ENCODE results near the gene CAMSAP2. TPM values are rescaled to one million over a fixed set of nuclear protein-coding genes. Genes with fewer than 3 reads are reported as not detected.

CAMSAP2 gene
- polyA plus RNA-seq, 3 donors from 2014 or later: 0.21 TPM; not detected in 2

DNA sequence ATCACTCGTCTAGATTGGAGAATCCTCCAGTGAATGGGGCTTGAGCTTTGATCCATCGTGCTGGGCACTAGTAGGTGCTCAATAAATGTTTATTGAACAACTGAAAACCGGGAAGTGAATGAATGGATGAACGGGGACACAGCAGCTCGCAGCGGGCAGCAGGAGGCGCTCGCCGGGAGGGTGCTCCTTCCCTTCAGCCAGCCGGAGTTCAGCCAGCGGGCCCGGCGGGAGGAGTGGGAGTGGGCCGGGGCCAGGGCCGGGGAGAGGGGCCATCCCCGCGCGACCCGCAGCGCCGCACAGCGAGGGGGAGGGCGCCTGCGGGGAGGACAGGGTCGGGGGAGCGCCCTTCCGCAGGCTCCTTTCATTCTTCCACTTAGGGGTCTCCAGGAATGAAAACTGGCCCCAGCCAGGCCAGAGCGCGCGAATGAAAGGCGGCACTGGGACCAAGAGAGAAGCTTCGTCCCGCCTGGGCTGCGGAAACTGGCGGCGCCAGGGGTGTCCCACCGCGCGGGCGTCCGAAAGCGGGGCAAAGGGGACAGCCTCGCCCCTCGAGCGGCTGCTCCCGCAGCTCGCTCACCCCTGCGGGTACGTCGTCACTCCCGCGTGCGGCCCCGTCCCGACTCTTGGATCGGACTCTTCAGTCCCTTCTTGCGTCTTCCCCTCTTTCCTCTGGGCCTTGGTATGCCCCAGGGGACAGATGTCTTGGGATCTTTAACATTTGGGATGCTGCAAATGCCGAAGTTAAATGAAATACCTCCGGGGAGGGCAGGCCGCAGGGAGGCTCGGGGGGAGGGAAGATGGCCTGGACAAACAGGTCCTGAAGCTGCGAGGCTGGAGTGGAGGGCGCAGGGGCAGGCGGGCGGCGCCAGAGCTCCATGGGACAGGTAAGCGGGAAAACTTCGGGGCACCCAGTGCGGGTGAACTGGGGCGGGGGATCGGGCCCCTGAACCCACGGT lies 152.4 kb downstream of the CAMSAP2 start:
- Mint-ChIP-seq H3K9me3 (no peaks in the 10 kb centered on the region), H3K36me3 (no peaks in the 10 kb centered on the region), H3K4me3 (peak overlapping the region; percentile 75 to 84 (median 79)), H3K27ac (peak overlapping the region in 5 of 6 donors; percentile 80 to 89 (median 83)), H3K27me3 (ENCODE audit: low read depth in 3 of 3) (peaks cover 11 to 22% (median 16%) of the 10 kb centered on the region in 3 donors), H3K4me1 (peaks cover 54 to 62% of the 10 kb centered on the region in 2 donors)
- DNase-seq: peak in 2 of 3 donors; percentile 26 to 38

DNA sequence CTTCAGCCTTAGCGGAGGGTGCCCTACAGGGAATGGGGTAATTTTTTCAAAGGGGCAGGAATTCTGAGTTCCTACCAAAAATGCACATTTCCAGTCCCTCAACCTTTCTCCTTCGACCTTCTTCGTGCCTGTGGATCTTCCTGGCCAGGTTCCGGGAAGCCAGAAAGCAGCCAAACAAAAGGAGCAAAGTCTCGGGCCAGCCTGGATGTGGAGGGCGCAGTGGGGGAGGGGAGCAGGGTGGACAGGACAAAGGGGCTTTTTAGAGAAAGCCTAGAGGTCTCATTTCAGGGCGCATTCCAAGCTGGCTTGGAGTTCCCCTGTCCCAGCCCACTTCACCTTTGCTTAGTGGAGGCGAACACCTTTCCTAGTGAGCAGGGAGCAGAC lies 153.1 kb downstream of the CAMSAP2 start:
- H3K36me3 Mint-ChIP-seq: no peaks in the 10 kb centered on the region
- peaks cover 14 to 19% (median 16%) of the 10 kb centered on the region in 3 donors for H3K27me3 Mint-ChIP-seq (ENCODE audit: low read depth in 3 of 3)
- no peak overlapping the region for H3K27ac Mint-ChIP-seq
- peaks cover 48 to 56% of the 10 kb centered on the region in 2 donors for H3K4me1 Mint-ChIP-seq
- no peaks in the 10 kb centered on the region for H3K9me3 Mint-ChIP-seq
- peak overlapping the region; percentile 72 to 84 (median 79) for H3K4me3 Mint-ChIP-seq
- no peak for DNase-seq

DNA sequence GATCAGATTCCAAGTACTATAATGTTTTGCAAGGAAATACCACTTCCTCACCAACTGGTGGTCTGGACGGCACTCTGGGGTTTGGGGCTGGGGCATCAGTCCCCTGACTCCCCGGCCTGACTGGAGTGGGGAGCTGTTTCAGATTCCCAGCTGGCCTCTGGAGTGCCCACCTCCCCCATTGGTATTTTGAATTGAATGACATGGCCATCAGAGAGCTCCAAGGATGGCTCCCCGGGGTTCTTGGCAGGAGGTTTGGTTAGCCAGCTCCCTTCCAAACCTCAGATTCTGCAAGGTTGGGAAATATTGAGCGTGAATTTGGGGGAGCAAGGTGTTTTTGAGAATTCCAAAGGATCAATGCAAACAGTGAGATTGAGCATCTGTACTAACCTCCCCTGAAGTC lies 153.9 kb downstream of the CAMSAP2 start:
- peak overlapping the region in 1 of 6 donors; percentile 24 for H3K27ac Mint-ChIP-seq
- peaks cover 41 to 48% of the 10 kb centered on the region in 2 donors for H3K4me1 Mint-ChIP-seq
- H3K4me3 Mint-ChIP-seq: peak overlapping the region; percentile 44 to 84 (median 79)
- no peaks in the 10 kb centered on the region for H3K9me3 Mint-ChIP-seq
- DNase-seq: no peak
- H3K27me3 Mint-ChIP-seq (ENCODE audit: low read depth in 3 of 3): peaks cover 14 to 18% (median 16%) of the 10 kb centered on the region in 3 donors
- H3K36me3 Mint-ChIP-seq: no peaks in the 10 kb centered on the region

DNA sequence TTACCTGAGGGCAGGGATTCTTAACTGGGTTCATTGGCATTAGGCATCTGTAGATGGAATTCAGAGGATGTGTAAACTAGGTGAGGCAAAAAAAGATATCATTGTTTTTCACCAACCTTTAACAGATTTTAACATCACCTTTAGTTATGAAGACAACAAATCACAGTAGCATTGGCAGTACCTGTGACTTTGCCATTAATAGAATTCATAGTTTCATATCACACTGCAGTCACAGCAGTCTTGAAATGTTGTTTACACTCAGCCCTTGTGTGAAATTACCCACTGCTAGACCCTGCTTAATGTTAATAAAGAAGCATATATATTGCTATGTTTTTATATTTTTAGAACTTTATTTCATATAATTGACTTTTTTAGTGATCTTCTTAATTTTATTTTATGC lies 154.3 kb downstream of the CAMSAP2 start:
- Mint-ChIP-seq H3K27ac (peak overlapping the region in 1 of 6 donors; percentile 24), H3K36me3 (no peaks in the 10 kb centered on the region), H3K9me3 (no peaks in the 10 kb centered on the region), H3K27me3 (ENCODE audit: low read depth in 3 of 3) (peaks cover 12 to 16% (median 16%) of the 10 kb centered on the region in 3 donors), H3K4me1 (peaks cover 37 to 44% of the 10 kb centered on the region in 2 donors), H3K4me3 (peak overlapping the region in 2 of 5 donors; percentile 53 to 54)
- no peak for DNase-seq

DNA sequence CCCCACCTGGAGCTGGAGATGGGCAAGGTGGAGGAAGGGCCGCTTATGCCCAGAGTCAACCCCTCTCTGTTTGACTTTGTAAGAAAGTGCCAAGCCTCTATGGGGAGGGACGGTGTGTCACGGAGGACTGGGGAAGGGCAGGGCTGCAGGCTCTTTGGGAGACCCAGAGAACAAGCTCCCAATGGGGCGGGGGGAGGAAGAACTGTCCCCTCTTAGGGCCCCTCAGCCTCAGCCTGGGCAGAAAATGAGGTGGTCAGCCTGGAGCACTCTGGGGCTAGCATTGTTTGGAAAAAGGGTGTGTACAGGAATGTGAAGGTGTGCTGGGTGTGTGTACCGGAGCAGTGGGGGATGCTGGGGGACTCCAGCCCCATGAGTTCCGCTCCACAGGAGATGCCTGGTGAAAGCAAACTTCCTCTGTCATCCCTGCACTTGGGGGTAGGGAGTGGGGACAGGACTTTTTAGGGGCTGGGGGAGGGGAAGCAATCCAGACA lies 154.8 kb downstream of the CAMSAP2 start:
- no peak for DNase-seq
- Mint-ChIP-seq H3K27me3 (ENCODE audit: low read depth in 3 of 3) (peaks cover 8 to 16% (median 15%) of the 10 kb centered on the region in 3 donors), H3K9me3 (no peaks in the 10 kb centered on the region), H3K27ac (no peak overlapping the region), H3K36me3 (no peaks in the 10 kb centered on the region), H3K4me3 (no peak overlapping the region), H3K4me1 (peaks cover 32 to 39% of the 10 kb centered on the region in 2 donors)

DNA sequence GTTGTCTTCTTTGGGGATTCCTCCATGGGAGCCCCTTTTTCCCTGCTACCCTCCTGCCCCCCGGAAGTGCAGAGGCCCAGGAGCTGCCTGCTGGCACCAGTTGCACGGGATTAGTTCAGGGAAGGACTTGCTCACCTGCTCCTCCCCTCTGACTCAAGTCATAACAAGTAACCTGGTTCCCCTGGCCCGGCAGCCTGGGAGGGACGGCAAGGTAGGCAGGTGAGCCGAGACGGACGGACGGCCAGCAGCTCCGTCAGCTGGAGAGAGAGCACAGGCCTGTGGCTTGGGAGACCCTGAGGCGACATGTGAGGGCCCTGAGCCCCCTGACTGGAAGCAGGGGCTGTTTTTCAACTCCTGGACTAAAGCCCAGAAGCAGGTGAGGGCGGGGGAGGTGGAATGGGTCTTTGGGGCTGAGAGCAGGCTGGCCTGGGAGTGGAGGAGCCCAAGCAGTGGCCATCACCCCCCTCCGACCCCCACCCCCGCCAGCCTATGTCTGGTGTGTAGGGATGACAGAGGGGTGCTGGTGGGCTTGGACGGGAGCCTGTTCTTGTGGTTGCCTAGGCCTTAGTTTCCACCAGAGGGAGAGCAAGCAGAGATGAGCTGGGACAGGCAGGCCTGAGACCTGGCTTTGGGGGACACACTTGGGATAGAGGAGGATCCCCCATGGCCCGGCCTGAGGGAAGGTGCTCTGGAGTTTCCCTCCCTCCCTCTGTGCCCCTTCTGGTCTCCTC lies 156.2 kb downstream of the CAMSAP2 start, which contains the start of gene INAVA:
Gene INAVA, plus strand, starts transcription at position 189 of the 731 bp plus-strand sequence. CDS start 3,501 bp downstream, outside the sequence.
- Mint-ChIP-seq H3K36me3 (no peaks in the 10 kb centered on the region), H3K27me3 (ENCODE audit: low read depth in 3 of 3) (peaks cover 4 to 19% (median 15%) of the 10 kb centered on the region in 3 donors), H3K4me3 (no peak within 1 kb of the TSS)

DNA sequence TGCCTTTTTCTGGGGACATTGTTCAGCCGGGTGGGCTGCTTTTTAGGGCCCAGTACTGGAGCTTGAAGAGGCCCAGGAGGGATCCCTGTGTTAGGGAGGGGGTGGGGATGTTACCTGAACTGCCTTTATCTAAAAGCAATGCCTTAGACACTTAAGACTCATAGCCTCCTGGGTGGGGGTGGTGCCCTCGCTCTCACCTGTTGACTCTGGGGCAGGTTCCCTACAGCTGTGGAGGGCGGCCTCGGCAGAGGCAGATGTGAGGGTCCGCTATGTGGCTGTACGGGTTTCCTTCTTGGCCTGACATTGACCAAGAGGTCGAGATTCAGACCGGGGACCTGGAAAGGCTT lies 156.7 kb downstream of the CAMSAP2 start:
- Mint-ChIP-seq H3K27me3 (ENCODE audit: low read depth in 3 of 3) (peaks cover 4 to 19% (median 15%) of the 10 kb centered on the region in 3 donors), H3K9me3 (no peaks in the 10 kb centered on the region), H3K4me3 (no peak overlapping the region), H3K27ac (no peak overlapping the region), H3K36me3 (no peaks in the 10 kb centered on the region), H3K4me1 (peaks cover 12 to 19% of the 10 kb centered on the region in 2 donors)
- no peak for DNase-seq

More for the DNA sequence above, 156.2 kb downstream of the CAMSAP2 start, which contains the start of gene INAVA:
- no peak for DNase-seq
- no peak within 1 kb of the TSS for H3K27ac Mint-ChIP-seq
- no peaks in the 10 kb centered on the region for H3K9me3 Mint-ChIP-seq
- peaks cover 17 to 25% of the 10 kb centered on the region in 2 donors for H3K4me1 Mint-ChIP-seq

DNA sequence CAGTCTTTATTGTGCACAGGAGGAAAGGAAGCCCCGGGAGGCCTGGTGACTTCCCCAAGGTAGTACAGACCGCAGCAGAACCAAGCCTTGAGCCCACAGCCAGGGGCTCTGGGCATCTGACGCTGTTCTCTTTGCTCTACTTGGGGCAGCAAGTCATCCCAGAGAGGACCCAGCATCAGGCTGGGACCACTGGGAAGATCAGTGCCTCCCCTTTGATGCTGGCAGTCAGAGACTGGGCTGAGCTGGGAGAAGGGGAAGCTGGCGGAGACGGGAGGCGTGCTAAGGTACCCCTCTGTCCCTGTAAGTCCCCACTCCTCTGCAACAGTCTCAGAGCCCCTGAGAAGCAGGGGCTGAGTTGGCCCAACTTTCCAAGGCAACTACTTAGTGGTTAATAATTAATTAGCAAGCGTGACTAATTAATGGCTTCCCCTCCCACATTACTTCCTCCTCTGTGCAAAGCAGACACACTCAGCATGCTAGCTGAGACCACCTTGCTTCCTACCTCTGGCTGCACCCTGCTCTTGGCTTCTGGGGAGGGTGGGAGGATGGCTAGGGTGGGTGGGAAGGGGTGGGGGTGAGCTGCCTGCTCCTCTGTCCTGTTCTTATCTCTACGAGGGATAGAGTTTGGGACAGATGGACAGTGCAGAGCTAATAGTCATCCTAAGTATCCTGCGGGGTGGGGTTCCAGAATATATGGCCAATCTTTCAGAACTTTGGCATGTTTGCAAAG lies 157.3 kb downstream of the CAMSAP2 start:
- Mint-ChIP-seq H3K27ac (no peak overlapping the region), H3K4me3 (no peak overlapping the region), H3K36me3 (no peaks in the 10 kb centered on the region), H3K27me3 (ENCODE audit: low read depth in 3 of 3) (peaks cover 4 to 15% (median 15%) of the 10 kb centered on the region in 3 donors), H3K9me3 (no peaks in the 10 kb centered on the region), H3K4me1 (peaks cover 8 to 14% of the 10 kb centered on the region in 2 donors)
- no peak for DNase-seq

DNA sequence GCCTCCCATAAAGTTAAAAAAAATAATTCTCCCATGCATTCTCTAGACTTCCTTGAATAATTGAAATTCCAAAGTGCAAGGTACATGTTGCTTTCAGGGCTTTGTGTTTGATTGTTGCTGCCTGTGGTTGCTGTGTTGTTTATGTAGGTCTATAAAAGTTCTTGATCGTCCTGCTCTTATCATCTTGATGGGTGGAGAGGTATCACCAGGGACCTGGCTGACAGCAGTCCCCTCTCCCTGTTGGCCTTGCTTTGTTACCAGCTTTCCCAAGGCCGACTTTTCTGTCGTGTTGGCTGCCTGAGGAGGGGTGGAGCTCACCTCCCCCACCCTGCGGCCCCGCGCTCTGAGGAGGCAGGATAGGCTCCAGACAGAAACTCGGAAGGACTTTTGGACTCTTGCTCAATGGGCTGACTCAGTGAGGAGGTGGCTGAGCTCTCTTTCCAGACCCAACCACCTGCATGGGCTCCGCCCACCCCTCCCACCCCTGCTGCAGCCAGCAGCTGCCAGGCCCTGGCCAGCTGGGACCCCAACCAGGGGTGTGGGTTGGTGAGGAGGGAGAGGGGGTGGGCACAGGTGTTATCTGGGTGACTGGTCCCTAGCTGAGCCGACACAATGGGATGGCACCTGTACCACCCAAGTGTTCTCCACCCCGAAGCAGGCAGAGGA lies 158.0 kb downstream of the CAMSAP2 start:
- peaks cover 4 to 9% of the 10 kb centered on the region in 2 donors for H3K4me1 Mint-ChIP-seq
- no peak for DNase-seq
- no peak overlapping the region for H3K4me3 Mint-ChIP-seq
- H3K36me3 Mint-ChIP-seq: peaks cover 0 to 4% (median 0%) of the 10 kb centered on the region in 3 donors
- no peaks in the 10 kb centered on the region for H3K9me3 Mint-ChIP-seq
- peaks cover 4 to 15% (median 12%) of the 10 kb centered on the region in 3 donors for H3K27me3 Mint-ChIP-seq (ENCODE audit: low read depth in 3 of 3)
- no peak overlapping the region for H3K27ac Mint-ChIP-seq

DNA sequence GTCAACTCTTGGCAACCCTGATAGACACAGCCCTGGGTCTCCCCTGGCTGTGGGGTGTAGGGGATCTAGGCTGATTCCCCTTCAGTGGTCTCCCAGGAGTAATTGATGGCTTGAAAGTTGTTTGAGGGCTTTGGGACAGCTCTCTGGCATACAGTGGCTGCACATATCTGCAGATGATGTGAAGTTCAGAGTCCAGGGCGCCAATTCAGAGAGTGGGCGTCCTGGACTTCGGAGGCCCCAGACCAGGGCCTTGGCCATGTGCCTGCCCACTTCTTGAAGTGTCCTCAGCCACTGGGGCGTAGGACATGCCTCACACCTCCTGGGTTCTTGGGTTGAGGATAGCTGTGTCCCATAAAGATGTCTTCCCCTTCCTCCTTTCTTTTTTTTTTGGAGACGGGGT lies 158.6 kb downstream of the CAMSAP2 start:
- Mint-ChIP-seq H3K4me1 (peaks cover 0 to 3% of the 10 kb centered on the region in 2 donors), H3K27me3 (ENCODE audit: low read depth in 3 of 3) (peaks cover 4 to 10% (median 6%) of the 10 kb centered on the region in 3 donors), H3K27ac (no peak overlapping the region), H3K4me3 (no peak overlapping the region), H3K36me3 (peaks cover 0 to 4% (median 0%) of the 10 kb centered on the region in 3 donors), H3K9me3 (no peaks in the 10 kb centered on the region)
- DNase-seq: no peak

DNA sequence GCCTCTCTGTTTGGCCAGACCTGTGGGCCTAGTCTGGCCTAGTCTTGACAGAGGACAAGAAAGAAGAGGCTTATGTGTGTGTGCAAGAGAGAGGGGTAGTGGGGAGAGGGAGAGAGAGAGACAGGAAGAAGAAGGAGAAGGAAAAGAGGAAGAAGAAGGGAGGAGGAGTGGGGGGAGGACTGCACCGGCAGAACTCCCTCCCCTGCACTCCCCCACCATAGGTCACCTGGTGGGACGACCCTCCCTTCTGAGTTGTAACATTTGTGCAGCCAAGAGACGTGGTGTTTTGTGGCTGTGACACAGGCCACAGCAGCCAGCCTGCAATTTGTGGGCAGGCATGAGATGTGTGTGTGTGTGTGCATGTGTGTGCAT lies 160.3 kb downstream of the CAMSAP2 start:
- no peak overlapping the region for H3K4me3 Mint-ChIP-seq
- H3K27me3 Mint-ChIP-seq (ENCODE audit: low read depth in 3 of 3): peaks cover 4 to 8% (median 5%) of the 10 kb centered on the region in 3 donors
- no peaks in the 10 kb centered on the region for H3K4me1 Mint-ChIP-seq
- peaks cover 0 to 4% (median 0%) of the 10 kb centered on the region in 3 donors for H3K36me3 Mint-ChIP-seq
- no peaks in the 10 kb centered on the region for H3K9me3 Mint-ChIP-seq
- H3K27ac Mint-ChIP-seq: no peak overlapping the region
- no peak for DNase-seq

DNA sequence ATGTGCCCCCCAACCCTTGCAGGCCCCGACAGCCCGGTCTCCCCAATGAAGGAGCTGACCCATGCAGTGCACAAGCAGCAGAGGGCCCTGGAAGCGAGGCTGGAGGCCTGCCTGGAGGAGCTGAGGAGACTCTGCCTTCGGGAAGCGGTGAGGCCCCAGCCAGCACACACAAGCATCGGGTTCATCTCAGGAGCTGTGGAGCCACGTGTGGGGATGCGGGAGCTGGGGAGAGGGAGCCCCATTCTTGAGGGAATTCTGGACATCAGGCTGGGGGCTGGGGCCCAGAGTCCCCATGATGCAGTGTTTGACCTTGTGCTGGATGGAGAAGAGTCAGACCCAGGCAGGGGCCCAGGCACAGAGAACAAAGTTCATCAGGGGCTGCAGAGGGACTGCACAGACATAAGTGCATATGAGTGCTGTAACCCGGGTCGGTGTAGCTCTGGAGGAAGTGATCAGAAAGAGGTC lies 160.8 kb downstream of the CAMSAP2 start:
- DNase-seq: no peak
- Mint-ChIP-seq H3K4me1 (no peaks in the 10 kb centered on the region), H3K36me3 (peaks cover 0 to 4% (median 0%) of the 10 kb centered on the region in 3 donors), H3K27ac (peak overlapping the region in 1 of 6 donors; percentile 15), H3K9me3 (no peaks in the 10 kb centered on the region), H3K27me3 (ENCODE audit: low read depth in 3 of 3) (peaks cover 4 to 7% (median 5%) of the 10 kb centered on the region in 3 donors), H3K4me3 (no peak overlapping the region)

Data from immature natural killer cell (primary cell).